Anterior cingulate cortex (tissue), 58 donors: Measurements from ENCODE around the gene ATP13A1.
"Not testable (repeated sequence)": the region's sequence is repeated elsewhere in the genome, so short reads cannot be mapped to it uniquely, and the experiment has no call there.

Experiments used
- DNase-seq, 58 donors: peaks; one replicate each; lab custom pipeline; 2025; lab: John Stamatoyannopoulos, UW

Gene ATP13A1

DNA sequence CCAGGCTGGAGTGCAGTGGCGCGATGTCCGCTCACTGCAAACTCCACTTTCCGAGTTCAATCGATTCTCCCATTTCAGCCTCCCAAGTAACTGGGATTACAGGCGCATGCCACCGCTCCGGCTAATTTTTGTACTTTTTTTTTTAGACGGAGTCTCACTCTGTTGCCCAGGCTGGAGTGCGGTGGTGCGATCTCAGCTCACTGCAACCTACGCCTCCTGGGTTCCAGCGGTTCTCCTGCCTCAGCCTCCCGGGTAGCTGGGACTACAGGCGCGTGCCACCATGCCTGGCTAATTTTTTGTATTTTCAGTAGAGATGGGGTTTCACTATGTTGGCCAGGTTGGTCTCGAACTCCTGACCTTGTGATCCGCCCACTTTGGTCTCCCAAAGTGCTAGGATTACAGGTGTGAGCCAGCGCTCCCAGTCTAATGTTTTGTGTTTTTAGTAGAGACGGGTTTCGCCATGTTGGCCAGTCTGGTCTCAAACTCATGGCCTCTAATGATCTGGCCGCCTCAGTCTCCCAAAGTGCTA lies 2.0 kb upstream of the ATP13A1 start:
- DNase-seq: not testable (repeated sequence)

DNA sequence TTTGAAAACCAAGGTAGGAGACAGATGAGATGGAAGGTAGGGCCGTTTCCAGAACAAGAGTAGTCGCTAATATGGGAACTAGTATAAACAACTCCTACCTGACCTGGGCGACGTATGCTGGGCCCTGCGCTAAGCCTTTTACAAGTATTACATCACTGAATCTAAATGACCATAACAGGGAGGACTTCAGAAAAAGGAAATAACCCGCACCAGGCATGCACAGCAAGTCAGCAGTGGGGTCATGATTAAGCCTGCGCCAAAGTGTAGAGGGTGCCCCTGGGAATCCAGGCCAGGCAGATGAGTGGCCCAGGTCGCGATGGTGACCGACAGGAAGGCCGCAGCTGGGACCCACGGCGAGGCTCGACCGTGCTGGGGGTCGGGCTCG lies 613 bp downstream of the ATP13A1 start:
- DNase-seq: no peak

DNA sequence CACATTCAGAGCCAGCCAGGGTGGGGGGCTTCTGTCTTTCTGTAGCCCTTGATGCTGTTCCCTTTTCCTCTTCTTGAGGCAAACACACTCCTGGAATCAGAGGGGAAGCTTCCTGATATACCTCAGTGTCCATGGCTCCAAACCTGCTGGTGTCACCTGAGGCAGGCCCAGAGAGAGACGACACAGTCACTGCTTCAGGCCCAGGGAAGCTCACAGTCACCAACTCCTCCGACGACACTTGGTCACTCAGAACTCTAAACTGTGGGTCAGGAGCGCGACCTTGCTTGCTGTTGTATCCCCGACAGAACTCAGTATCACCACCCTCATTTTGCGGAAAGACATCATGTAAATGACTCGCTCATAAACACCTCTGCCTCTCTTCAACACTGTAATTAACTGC lies 1.1 kb downstream of the ATP13A1 start:
- DNase-seq: no peak

DNA sequence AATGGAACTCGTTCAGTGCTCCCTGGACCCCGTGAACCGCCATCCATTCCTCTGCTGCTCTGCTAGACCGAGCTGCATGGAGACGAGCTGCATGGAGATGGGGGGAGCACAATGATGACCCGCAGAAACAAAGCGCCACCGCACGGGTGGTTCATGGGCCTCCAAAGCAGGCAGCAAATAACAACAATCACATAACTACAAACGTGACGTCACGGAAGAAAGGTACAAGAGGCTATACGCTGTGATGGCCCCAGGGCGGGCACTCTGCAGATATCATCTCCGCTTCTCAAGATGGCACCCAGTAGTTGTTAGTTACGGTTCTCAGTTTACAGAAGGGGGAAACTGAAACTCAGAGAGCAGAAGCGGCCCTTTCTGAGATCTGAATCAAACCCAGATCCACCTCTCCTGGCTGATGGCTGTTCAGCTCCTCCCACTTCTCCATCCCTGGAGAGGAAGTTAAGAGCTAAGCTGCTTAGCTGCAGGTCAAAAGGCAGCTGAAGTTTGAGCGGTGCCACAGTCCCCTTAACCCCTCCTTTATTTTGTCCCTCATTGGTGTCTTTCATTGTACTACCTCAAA lies 1.7 kb downstream of the ATP13A1 start:
- DNase-seq: peak in 1 of 58 donors; percentile 25

DNA sequence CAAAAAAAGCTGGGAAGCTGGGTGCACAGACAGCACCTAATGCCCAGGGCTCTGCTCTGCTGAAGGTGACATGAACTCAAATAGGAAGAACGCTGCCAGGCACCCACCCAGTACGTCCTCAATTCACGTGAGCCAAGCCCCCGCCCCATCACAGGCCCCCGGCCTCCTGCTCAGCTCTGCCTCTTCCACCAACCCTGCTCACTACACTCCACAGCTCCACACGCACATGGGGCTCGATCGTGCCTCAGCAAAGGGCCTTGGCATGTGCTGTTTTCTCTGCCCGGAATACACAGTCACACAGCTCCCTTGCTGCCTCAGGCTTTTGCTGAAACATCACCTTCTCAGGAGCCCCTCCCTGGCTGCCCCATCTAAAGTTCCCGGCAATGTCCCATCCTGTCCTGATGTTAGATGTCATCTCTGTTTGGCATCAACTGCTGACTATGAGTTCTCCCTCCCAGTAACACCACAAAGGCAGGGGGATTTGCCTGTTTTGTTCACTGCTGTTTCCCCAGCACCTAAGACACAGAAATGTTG lies 2.3 kb downstream of the ATP13A1 start:
- no peak for DNase-seq

DNA sequence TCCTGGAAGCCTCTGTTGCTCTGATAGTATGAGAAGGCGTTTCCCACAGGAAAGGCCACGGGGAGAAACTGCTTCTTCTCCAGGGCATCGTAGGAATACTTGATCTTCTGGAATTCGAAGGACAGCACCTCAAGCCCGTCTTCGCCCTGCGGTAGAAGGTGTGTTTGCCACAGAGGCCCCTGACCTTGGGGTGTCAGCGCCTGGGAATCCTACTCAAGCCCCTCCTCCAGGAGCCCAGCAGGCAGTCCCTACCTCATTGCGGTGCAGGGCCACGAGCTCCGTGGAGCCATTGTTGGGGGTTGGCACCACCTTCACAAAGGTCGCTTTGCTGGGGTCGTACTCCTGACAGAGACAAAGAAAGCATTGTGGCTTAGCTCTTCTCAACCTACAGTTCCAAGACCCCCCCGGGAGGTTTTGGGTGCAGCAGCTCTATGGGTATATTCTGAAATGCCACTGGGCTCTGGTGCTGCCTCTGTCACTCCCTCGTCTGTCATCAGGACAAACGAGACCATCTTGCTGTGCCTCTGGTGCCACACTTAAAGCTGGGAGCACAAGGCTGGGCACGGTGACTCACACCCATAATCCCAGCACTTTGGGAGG lies 3.7 kb downstream of the ATP13A1 start:
- no peak for DNase-seq

DNA sequence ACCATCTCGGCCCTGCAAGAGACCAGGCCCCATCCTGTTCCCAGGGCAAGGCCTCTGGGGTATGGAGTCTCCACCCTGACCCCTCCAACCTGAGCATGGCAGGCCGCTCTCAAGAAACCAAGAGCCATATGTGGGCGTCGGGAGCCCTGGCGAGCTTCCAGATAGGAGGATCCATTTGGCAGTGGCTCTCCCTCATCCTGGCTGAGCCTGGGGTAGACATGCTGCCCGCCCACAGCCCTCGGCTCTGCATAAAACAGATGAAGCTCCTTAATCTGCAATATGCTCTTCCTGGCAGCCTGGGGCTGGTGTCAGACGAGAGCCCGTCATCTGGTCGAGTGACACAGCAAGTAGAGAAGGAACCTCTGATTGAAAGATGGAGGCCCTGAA lies 6.1 kb downstream of the ATP13A1 start:
- peak in 44 of 58 donors; percentile 6 to 84 (median 48) for DNase-seq

DNA sequence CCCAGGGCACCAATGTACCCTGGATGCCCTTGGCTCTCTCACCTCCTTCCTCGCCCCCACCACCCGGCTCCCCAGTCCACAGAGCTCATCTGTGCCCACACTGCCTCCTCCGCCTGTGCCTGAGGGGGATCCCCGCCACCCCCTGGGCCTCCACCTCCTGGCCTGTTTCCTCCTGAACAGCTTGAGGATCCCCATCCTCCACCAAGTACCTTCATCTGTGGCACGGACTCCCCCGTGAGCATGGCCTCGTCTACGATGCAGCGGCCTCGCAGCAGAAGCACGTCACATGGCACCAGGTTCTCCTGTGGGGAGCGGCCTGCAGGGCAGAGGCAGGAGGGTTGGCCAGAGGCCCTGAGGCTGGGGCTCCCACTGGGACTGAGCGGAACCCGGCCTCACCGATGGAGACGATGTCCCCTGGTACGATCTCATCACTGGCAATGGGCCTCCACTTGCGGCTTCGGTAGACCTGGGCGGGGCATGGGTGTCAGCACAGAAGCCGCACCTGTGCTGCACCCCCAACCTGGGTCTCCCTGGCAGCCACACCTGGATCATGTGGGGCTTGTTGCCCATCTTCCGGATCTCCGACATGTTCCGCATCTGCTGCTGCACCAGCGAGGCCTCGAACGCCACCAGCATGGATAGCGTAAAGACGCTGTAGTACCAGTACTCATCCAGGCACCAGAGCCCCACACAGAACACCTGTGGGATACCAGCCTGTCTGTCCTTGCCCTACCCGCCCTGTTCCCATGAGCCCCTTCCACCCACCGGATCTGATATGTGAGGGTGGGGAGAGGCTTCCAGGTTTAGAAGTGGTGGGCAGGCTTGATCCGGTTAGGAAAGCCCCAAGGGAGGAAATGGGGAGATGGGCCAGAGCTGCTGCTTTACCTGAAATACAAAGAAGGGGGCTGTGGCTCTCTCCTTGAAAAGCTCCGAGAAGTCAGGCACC lies 6.8 kb downstream of the ATP13A1 start:
- no peak for DNase-seq

DNA sequence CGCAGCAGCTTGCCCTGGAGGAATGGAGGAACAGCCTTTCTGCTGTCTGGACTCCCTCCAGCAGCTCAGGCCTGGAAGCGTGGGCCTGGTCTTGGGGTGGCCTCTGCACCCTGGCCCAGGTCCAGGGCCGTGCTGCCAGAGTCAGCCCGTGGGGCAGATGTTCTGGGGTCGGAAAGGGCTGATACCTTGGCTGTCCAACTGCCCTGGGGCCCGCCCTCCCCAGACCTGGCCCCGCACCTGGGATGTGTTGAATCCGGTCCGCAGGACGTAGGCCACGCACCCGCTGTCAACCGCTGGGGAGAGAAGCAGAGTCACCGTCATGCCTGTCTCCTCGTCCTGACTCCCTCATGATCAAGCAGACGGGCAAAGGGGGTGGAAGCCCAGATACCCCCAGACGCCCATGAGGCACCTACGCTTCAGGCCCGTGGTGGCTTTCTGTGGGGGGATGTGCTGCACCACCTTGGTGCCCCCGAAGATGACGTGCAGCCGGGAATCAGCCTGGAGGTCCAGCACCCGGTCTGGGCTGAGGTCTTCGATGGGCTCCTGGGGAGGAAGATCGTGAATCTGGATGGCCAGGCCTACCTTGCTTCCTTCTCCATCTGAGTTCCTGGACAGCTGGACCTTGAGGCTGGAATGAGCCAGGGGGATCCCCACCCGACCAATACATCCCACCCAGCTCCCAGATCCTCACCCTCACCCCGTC lies 7.7 kb downstream of the ATP13A1 start:
- DNase-seq: no peak

DNA sequence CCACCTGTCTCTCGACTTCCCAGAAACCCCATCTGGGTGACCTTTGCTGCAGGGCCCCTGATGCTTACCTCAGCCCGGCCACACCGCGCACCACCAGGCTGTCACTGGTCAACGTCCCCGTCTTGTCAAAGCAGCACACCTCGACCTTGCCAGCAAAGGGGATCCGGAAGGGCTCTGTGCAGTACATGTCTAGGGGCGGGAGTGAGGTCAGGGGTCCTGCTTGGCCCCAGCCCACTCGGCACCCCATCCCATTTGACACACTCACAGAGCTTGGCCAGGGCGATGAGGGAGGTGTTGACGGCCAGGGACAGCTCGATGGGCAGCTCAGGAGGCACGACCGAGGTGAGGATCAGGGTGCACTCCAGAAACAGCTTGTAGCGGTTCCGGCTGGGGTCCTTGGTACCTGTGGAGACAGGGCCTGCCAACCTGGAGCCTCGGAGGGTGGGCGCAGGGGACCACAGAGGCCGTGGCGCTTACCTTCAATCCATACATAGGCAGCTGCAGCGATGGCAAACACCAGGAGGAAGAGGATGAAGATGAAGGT lies 8.4 kb downstream of the ATP13A1 start:
- DNase-seq: no peak

DNA sequence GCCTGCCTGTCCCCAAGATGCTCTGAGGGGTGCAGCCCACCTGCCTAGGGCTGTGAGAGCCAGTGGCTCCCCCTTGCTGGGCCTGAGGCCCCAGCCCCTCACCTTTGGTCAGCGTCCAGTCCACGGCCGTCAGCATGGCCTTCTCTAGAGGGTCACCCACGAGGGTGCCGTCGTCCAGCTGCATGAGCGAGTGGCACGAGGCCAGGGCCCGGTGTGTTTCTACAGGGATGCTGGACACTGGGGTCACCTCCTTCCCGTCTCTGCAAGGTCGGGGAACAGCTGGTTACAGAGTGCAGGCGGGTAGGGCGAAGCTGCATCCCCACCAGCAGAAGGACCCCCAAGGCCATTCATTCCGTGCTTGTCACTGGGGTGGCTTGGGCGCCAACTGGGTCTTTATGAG lies 9.0 kb downstream of the ATP13A1 start:
- DNase-seq: no peak

DNA sequence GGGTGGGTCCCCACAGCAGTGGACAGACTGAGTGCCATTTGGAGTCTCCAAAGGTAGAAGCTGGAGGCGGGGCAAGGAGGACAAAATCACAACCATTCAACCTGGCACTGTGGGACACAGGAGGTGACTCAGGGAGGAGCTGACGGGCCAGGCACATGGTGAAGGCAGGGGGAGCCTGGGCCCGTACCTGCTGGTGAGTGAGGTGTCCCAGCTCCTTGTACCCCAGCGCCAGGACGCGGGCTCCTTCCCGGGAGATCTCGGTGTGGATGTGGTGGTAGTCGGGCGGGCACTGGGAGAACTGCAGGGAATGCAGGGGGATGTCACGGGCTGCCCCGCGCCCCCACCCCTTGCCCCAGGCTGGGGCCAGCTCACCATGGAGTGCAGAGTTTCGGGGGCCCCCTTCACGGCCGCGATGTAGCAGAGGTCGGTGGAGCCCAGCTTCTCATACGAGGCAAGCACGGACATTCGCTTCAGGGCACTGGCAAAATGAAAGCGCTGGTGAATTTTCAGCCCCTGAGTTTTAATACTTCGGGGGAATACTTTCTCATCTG lies 9.8 kb downstream of the ATP13A1 start:
- DNase-seq: no peak

DNA sequence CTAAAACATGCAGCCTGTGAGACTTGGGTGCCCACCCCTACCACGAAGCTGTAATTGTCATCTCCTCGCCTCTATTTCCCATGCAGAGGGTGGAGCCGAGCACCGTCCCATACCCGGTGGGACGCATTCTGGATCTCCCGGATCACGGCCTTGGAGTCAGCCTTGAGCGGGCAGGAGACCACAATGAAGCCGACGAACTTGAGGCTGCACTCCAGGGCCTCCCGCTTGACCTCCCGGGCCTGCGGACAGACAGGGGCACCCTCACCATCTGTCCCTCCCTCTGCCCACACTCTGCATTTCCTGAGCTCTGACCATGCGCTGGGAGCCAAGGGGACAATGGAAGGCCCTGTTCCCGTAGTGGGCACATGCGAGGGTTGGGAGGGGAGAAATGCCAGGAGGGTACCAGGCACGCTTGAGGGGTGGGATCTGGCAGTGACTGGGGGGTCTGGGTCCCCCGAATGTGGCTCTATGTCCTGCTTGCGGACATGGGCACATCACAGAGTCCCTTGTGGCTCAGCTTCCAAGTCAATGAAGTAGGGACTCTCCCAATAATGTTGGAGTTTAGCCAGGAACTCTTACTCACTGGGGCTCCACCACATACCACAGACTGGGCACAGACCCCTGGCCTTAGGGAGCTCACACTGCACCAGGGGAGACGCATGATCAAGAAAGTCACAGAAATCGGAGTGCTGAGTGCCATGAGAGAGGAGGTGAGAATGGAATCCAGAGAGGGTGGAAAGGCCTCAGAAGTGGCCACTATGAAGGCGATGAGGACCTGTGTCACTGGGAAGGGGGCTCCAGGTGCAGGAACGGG lies 10.8 kb downstream of the ATP13A1 start:
- DNase-seq: no peak

DNA sequence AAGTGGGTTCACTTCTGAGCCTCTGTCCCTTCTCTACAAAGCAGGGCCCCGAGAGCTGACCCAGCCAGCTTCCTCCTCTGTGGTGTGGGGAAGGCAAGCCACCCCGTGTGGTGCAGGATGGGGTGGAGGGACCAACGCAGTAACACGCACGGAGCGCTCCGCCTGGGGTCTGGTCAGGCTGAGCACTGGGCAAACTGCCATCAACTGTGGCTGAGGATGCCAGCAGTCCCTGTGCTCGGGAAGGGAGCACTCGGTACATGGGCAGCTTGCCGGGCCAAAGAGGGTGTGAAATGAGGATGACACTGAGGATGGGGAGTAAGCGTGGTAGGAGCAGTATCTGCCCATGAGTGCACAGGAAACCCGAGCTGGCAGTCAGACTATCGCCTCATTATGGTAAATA lies 12.4 kb downstream of the ATP13A1 start:
- DNase-seq: peak in 48 of 58 donors; percentile 8 to 73 (median 42)

DNA sequence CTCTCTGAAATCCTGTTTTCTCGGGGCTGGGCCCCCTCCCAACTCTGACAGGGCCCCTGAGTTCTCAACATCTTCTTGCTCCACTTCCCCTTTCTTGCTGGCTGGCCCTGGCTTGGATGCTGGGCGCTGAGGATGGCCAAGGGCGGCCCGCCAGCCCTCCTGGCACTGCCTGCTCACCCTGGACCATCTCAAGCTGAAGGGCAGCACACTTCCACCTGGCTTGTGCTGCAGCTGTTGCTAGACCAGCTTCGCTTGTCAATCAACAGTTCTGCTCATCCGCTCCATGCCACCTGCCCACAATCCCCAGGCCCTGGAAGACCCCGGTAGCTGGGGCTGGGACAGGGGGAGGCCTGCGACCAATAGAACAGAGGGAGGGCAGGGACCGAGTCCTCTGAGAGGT lies 13.1 kb downstream of the ATP13A1 start:
- DNase-seq: peak in 3 of 58 donors; percentile 12 to 32 (median 22)

DNA sequence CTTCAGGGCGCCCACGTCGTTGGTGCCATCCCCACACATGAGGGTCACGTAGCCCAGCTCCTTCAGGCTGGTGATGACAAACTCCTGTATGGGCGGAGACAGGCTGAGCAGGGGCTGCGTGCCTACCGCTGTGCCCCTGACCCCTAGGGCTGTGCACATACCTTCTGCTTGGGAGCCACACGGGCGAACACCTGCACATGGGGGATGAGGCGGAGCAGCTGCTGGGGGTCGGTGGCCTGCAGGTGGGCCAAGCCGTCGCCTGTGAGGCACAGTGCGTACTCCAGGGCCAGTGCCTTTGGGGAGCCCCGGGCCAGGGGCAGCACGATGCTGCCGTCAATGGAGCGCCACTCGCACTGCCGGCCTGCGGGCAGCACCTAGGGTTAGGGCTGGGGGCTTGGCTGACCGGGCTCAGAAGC lies 13.9 kb downstream of the ATP13A1 start:
- DNase-seq: no peak

DNA sequence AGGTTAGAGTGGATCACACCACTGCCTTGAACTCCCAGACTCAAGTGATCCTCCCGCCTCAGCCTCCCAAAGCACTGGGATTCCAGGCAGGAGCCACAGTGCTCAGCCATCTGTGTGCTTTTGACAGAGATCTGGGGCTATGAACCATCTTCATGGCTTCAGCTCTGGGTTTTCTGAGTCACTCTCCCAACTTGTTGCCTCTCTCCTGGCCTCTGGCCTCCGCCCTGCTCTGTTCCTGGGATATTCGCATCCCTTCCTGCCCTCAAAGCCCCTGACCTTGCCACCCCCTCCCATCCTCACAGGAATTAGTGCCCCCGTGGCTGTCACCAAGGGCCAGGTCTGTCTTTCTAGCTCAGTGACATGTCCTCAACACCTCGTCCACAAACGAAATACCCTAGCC lies 14.3 kb downstream of the ATP13A1 start:
- no peak for DNase-seq

DNA sequence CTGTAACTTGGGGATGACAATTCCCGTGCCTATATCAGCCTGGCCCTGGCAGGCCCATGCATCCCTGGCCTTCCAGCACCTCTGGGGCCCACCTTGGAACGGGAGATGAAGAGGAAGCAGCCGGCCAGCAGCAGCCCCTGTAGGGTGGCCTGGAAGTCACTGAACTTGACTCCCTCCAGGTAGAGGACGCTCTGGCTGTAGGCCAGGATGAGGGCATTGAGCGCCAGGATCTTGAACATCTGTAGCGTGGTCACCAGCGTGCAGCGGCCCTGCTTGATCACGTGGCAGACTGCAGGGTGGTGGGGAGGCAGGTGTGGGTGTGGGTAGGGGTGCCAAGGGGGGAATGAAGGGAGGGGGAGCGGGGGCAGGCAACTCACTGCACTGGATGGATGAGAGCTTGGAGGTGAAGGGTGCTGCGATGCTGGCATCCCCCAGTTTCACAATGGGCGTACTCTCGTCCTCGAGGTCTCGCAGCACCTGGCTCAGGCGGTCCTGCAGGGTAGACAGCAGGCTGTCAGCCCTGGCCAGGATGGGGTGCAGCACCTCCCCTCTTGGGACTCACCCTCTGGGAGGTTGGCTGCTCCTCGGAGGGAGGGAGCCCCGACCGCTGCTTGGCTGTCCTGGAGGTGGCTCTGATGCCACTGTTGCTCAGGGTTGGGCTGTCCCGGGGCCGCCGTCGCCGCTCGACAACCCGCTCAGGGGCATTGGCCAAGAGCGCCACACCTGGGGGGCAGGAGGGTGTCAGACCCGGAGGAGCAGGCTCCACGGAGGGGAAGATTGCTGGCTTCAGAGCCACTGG lies 16.2 kb downstream of the ATP13A1 start:
- no peak for DNase-seq
